SHP77 (cell line): ENCODE results near the gene VPS26B.
A peak's percentile ranks its signal among the peaks of the same experiment; 100 is the strongest.

ENCODE experiments used
- DNase-seq, 2 experiments: peaks; one replicate each; lab custom pipeline; 2025; lab: John Stamatoyannopoulos, UW

The VPS26B gene

GRCh38 chr11:134257101-134257500, 32.6 kb downstream of the VPS26B start:
- no peak for DNase-seq

DNA sequence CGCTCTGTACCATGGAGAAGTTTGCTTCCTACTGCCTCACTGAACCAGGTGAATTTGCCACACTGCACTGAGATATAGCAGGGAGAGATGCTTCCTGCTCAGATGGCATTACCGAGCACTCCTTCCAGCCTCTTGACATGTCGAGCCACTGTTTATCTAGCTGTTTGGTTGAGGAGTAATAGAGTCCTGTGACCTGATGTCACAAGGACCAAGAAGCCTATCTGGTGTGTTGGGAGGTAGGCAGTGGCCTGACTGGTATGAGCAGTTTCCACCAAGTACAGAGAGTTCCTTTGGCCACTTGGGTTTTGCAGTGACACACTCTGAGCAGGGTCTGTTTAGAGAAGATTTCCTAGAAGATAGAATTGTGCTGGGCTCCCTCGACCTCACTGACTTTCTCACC, 34.1 kb downstream of the VPS26B start:
- DNase-seq: no peak

GRCh38 chr11:134260503-134260902, 36.0 kb downstream of the VPS26B start:
- DNase-seq: no peak

DNA sequence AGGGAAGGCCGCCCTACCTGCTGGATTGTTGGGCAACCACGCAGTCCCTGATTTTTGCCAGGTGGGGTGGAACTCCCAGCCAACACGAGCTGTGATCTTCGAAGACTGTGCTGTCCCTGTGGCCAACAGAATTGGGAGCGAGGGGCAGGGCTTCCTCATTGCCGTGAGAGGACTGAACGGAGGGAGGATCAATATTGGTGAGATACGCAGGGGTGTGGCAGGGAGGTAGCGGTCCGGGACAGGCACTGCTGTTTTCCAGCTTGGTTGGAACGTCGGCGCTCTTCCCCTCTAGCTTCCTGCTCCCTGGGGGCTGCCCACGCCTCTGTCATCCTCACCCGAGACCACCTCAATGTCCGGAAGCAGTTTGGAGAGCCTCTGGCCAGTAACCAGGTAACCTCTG, 36.5 kb downstream of the VPS26B start:
- no peak for DNase-seq

GRCh38 chr11:134261626-134262488, 37.4 kb downstream of the VPS26B start:
- DNase-seq: peak; percentile 12 to 20

- no peak for DNase-seq
Measured at GRCh38 chr11:134264966-134265764, 40.7 kb downstream of the VPS26B start.

DNA sequence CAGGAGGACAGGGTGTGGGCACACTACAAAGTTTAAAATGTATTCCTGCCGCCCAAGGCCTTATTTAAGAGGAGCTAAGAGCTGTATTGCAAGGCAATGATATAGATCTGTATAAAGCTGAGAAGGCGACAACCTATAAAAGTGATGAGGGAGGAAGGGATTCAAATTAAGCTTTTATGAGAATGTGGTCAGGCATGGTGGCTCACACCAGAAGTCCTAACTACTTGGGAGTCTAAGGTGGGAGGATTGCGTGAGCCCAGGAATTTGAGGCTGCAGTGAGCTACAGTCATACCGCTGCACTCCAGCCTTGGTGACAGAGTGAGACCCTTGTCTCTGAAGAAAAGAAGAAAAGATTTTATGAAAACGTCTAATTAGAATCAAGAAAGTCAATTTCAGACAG, 42.0 kb downstream of the VPS26B start:
- no peak for DNase-seq

DNA sequence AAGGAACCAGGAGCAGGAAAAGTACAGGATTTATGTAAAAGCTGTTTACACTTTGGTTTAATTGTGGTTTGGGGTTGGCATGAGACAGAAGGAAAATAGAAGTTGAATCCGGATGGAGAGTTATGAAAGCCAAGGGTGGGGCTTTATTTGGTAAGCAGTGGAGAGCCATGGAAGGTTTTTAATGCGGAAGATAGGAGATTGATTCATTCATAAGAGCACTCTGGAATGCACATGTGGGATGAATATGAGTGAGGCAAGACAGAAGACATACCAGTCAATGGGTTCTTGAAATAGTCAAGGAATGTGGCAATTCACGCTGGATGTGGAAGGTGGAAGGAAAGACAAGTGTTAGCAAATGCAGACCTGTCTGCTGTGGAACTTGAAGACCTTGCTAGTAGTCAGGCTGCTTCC, 42.4 kb downstream of the VPS26B start:
- DNase-seq: no peak

DNA sequence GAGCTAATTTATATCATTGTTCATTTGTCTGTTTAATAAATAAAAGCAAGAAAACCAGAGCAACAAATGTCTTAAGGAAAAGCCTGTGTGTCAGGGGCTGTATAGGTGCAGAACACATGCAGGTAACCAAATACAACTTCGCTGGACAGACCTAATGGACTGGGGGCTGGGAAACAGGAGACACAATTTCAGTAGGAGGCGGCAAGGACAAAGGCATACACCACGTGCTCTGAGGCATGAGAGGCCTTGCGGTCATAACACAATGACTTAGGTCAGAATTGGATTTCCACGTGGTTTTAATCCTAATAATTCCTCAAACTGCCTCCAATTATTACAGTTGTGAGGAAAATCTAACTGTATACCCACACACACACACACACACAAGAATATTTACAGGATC, 43.0 kb downstream of the VPS26B start:
- DNase-seq: no peak

GRCh38 chr11:134267966-134268365, 43.5 kb downstream of the VPS26B start:
- no peak for DNase-seq

GRCh38 chr11:134270250-134270714, 45.8 kb downstream of the VPS26B start:
- peak in 1 of 2 experiments; percentile 12 for DNase-seq

GRCh38 chr11:134271978-134272377, 47.5 kb downstream of the VPS26B start:
- DNase-seq: no peak

GRCh38 chr11:134272381-134273316, 48.2 kb downstream of the VPS26B start:
- peak; percentile 21 to 34 for DNase-seq

- DNase-seq: no peak
Measured at GRCh38 chr11:134273317-134273712, 48.8 kb downstream of the VPS26B start.

GRCh38 chr11:134275188-134275533, 50.7 kb downstream of the VPS26B start:
- DNase-seq: no peak

DNA sequence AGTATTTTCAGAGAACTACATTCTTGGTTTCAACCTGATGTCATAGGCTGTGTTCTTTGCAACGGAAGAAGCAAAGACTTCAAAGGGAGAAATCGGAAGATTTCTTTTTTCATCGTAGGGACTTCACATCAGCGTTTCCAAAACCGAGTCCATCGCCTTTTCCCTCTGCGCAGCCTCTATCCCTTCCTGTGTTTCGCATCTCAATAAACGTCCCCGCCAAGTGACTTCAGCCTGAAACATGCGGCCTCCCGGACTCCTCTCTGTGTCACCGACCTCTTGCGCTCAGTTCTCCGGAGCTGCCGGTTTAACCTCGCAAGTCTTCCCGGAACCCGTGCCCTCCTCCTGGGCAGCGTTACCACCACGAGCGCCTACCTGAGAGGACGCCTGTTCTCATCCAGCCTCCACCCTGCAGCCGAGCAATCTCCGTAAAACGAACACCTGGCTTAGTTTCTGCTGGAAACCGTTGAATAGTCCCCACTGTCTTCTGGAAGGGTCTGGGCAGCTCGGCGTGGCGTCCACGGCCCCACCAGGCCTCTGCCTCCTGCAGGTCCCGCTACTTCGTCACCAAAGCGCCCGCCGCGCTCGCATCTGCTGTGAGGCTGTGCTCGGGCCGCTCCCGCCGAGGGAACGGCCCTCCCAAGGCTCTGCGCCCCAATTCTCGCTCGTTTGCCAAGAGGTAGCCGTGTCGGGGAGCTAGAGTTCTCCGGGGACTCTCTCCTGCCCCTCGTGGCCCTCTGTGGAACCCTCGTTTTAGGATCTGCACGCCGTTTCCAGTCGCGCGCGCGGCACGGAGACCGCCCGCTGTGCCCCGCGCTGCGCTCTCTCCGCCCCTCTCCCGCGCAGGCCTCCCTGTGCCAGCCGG, 51.3 kb downstream of the VPS26B start, which contains the start of gene GLB1L3:
TSS of gene GLB1L3 (plus strand) at position 846 of the 862 bp plus-strand sequence. CDS start 362 bp downstream, outside the sequence.
- DNase-seq: no peak

DNA sequence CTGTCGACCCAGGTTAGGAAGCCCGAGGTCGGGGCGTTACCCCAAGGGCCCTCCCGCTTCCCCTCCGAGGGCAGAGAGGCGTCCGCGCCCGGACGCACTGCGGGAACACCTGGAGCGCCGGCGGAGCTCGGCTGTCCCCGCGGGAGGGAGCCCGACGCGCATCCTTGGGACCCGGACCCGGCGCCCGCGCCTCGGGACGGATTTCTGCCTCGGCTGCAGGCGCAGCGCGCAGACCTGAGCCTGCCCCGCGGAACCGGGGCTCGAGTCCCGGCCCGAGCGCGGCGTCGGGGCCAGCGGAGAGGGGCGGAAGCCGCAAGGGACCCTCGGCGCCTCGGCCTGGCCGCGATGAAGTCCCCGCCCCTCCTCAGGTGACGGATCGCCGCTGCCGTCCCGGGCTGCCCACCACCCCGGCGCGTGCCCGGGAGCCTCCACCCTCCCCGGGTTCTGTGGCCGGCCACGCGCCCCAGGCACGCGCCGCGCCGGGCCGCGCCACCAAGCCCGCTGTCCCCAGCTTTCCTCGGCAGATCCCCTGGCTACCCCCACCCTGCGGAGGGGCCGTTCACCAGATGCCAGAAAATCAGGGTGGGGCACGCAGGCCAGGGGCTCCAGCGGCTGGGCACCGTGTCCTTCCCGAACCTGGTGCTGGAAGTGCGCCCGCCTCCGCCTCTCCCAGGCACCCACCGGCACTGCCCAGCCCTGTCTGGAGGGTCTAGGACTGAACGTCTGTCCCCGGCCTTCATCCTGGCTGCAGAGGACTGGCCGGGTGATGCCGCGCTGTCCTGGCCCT, 52.1 kb downstream of the VPS26B start:
- no peak for DNase-seq

GRCh38 chr11:134277183-134278001, 52.9 kb downstream of the VPS26B start:
- no peak for DNase-seq

DNA sequence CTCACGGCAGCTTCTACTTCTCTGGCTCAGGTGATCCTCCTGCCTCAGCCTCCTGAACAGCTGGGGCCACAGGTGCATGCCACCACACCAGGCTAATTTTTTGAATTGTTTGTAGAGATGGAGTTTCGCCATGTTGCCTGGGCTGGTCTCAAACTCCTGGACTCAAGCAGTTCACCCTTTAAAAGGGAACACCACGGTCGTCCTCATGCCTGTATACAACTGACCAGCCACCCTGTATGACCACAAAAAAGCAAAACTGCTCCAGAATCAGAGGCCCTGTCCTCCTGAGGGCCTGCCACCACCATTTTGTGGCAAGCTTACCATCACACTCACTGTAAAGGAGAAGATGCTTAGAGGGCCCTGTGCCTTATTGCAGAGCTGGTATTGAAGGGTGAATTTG, 53.9 kb downstream of the VPS26B start:
- no peak for DNase-seq
